ENCODE measurements around the gene TNC.
A peak's percentile ranks its signal among the peaks of the same experiment; 100 is the strongest.

The TNC gene

DNA sequence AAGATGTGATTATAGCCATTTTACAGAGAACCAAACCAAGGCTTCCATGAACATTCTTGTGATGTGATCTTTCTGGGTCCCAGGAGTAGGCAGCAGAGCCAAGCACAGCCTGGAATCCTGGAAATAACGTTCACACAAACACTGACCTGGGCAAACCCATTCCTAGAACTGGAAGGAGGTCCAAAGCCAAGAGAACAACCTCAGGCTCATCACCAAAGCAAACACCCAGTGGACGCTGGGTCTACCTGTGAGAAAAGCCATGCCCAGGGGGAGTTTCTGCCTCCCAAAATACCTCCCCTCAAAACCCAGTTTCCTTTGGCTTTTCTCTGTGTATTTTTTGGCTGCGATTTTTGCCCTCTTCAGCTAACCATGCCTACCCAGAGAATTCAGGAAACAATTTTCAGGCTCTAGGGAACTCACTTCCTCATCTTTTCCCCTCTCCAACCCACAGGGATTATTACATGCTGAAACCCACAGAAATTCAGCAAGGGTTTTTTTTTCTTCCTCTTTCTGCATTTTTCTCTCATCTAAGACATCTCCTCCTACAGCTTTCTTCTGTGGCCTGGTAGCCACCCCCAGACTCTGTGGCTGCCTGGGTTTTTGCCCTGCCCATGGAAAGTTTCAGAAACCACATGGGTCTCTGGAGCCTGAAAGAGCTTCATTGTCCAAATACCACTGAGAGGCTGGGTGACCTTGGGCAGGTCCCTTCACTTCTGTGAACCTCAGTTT, 75.0 kb downstream of the TNC start:
- DNase-seq: no peak

DNA sequence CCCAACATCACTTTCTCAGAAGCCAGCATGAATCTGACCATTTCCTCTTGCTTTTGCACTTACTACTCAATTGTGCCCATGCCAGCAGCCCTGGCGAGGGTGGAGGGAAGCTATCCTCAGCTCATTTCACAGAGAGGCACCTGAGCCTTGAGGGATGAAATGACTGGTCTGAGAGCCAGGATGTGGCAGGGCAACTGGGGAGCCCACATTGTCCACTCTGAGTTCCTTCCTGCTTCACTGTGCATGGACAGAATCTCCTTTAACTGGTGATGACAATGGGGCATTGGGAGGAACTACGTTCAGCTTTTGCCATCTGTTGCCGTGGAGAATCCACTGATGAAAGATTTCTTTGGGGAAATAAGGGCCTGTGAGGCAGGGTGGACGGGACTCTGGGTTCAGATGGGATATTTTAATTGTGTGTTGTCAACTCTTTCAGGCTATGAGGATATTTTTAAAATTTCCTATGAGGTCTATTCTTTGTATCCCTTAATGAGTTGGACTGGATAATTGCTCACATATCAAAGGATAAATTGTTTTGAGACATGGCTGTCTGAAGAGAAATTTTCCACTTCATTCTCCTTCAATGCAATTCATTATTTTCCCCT, 78.3 kb downstream of the TNC start:
- no peak for DNase-seq

DNA sequence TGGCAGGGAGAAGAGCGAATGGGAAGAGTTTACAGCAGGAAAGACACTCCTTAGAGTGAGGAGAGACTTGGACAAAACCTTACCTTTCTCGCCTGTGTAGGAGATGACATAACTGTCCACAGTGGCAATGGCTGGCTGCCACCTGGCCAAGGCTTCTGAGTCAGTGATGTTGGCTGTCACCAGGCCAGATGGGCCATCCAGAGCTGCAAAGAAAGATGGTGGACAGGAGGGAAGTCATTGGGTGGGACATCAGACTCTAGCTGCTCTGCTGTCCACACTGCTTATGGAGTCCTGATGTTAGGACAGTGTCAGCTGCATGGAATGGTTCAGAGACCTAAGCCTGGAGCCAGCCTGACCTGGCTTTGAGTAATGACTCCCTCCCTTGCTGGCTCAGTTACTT, 79.8 kb downstream of the TNC start:
- no peak for DNase-seq

DNA sequence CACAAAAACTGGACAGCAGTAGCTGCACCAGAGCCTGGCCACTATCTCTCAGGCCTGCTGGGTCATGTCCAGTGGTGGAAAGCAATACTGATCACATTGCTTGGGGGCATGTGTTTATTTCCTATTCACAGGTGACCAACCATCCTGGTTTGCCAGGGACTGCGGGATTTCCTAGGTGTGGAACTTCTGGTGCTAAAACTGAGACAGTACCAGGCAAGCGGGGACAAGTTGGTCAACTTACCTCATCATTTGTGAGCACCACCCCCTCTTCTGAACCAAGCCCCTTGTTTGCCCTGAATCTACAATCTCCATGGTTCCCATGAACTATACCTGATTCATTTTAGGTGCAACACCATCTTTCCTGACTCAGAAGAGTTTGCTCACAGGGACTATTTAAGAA, 81.3 kb downstream of the TNC start:
- no peak for DNase-seq

DNA sequence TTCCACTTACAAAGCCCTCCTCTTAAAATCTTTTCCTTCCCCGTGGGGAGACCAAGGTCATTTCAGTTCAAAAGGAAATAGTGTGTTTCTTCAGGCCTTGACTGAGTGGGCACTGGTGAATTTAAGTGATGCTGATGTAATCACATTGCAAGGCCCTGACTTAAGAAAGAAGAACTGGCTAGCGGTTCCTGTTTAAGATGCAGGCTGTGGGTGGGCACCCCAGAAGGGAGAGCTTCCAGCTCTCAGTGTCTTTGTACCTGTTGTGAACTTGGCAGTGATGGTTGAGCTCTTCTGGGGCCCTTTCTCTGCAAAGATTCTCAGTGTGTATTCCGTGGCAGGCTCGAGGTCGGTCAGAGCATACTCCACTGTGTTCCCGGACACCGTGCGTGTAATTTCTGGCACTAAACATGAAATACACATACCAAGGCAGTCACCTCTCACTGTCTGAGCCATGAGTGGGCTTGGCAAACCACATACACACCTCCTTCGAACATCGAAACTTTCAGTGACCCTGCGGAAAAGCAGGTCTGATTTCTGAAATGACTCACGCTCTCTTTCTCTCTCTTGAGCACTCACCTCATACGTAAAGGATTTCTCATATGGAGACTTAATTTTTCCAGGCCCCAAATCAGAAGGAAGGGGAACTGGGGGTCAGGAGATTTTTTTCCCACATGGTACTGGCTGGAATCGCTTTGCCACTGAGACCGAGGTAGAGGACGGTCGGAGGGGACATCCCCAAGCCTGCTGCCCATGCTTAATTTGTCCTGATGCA, 81.9 kb downstream of the TNC start:
- DNase-seq: peak; percentile 78

DNA sequence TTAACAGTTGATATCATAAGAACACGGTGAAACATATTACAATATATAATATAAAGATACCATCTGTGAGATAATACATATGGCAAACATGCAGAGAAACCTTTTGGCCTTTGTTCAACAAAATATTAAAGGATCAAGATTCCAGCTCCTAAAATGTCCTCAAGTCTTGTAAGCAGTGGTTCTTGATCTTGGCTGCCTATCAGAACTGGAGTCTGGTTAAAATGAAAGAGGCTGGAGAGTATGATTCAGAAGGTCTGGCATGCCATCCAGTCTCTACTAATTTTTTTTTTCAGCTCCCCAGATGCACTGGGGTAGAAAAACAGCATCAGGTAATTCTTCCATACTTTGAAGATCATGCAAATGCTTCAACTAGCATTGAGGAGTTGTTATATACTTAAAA, 83.2 kb downstream of the TNC start:
- DNase-seq: no peak

DNA sequence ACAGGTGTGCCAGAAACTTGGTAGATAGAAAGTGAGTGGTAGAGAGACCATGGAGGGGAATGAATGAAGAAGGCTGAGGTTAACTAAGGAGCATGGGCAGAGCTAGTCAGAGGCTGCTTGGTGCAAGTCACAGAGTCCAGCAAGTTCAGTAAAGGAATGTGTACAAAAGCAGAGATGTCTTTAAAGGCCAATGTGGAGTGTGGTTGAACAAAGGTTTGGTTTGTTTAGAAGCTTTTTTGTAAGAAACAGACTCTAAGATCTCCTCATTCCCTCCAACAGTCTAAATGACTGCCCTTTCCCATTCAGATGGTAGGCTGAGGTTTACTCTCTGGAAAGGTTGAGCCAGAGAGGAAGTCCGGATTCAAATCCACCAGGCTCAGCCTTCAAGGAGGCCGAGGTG, 84.2 kb downstream of the TNC start:
- no peak for DNase-seq

DNA sequence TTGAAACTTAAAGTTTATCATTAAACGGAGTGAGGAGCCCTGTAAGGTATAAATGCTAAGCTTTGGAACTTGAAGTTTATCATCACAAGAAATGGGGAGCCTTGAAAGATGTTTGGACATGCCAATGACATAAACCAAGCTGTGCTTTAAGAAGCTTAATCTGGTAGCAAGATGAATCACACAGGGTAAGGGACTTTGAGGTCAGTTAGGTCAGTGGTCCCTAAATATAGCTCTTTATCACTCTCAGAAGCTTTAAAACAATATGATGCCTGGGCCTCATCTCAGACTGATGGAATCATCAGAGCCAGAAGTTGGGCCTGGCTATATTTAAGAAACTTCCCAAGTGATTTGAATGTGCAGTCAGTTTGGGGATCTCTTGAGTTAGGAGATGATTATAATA, 85.7 kb downstream of the TNC start:
- no peak for DNase-seq

DNA sequence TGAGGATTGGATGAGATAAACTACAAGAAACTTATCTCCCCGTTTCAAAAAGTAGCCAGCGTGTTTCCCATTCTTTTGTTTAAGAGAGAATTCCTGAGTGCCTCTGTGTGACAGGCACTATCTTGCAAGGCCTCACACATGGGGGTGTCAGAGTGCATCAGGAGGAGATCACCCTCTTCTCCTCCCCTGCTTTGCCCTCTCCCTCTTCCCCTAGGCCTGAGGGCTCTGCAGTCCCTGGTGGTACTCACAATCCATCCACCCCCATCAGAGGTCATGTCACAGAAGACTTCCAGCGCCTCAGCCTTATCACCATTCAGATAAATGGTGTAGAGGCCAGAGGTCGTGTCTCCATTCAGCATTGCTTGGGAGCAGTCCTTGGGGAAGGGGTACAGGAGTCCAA, 88.0 kb downstream of the TNC start:
- no peak for DNase-seq

DNA sequence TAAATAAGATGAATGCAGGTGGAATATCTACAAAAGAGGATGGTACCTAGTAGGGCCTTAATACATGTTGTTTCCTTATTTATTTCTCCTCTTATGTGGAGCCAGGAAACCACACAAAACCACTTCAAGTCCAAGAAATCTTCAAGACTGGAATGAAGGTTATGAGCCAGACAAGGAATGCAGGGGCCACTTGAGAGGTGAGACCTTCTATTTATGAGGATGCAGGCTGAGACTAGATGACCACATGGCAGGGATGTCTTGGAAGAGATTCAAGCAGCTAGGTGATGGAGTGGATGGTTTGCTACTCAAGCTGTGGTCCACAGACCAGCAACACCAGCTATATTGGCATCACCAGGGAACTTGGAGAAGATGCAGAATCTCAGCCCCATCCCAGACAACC, 92.2 kb downstream of the TNC start:
- DNase-seq: no peak

DNA sequence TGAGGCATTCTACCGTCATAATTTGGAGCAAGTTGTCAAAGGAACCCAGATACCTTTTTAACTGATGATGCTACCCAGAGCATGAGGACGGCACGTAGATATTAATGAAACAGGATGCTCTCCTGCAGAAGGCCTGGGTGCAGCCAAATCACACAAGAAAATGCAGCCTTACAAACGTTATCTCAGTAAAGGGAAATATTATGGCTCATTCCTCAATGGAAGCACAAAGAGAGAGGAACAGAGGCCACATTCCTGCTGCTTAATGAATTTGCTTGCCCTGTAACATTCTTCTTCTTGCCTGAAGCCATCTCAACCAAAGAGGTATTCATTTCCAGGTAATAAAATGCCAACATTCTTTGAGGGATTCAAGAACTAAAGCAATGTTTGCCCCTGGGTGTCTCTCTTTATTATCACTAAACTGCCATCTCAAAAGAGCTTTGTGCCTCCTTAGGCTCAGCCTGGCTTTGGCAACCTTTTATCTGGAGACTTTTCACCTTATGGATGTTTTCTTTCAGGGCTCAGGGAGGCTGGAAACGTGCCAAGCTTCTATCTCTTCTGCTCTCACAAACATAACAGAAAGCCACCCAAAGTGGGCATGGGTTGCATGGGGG, 92.9 kb downstream of the TNC start:
- DNase-seq: no peak

DNA sequence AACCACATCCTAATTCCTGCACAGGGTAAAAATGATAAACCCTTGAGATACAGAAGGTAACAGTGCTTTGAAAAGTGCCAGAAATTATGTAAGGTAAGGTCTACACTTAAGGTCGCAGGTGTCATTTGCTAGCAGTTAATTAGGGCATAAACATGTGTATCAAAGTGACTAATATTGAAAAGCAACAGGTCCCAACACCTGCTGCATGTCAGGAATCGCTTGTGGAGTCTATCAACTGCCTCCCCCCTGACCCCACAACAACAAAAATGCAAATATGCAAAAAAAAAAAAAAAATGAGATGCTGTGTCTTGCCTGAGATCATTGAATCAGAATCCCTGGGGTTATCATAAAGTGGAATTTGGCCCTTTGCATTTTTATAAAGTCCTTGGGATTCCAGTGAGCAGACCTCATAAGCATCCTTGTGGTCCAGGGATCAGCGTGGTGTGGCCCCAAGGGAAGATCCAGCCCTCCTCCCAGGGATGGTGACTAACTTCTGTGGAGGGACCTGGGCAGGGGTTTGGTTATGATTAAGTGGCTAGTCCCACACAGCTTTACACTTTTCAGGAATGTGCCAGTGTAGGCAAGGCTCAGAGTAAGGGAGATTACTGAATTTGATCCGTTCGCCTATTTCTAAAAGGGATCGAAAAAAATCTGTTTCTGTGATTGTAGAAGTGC, 95.1 kb downstream of the TNC start:
- DNase-seq: no peak

DNA sequence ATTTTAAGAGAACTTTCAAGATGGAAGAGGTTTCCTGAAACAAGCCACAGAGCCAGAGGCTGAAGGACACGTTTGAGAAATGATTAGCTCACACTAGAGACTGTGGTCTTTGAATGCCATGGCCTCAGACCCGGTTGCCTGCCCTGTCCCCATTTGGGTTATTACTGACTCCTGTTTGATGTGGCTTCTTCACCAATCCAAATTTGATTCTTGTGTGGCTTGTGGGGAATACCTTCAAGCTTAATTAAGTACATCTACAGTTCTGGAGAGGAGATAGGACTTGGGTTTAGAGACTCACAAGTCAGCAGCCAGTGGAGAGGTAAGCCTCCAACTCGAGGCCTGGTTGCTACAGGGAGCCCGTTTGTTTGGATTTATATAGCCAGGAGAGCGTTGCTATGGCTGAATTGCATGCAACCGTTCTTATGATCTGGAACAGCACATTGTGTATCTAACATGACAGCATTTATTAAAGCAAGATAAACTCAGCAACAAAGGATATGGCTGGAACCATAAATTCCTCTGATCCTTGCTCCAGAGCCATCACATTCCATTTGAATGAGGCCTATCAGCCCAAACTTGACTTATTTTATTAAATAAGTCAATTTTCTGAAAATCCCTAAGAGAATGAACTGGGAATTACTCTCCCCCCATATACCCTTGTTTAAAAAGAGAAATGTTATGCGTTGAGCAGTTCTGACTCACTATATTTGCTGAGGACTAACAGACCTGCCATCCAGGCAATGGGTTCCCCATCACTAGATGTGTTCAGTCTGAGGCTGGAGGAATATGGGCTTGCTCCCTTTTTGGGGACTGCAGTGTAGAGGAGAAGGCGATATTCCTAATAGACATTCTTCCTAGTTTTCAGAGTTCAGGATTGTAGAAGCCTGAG, 99.2 kb downstream of the TNC start:
- no peak for DNase-seq

DNA sequence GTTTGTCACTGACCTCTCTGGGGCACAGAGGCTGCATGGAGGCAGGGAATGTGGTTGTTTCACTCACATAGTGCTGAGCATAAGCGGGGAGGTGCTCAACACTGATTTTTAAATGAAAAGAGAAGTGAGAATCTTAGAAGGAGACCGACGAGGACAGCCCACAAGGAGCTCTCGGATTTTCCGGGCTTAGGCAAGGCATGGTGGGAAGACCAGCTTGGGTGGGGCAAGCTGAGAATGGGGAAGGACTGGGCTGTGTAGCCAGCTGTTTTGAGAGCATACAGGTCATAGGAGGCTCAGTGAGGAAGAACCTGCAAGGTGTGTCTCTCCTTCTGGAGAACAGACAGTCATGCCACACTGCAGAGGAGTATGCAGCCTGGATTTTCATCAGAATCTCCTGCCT, 101.6 kb downstream of the TNC start:
- no peak for DNase-seq

DNA sequence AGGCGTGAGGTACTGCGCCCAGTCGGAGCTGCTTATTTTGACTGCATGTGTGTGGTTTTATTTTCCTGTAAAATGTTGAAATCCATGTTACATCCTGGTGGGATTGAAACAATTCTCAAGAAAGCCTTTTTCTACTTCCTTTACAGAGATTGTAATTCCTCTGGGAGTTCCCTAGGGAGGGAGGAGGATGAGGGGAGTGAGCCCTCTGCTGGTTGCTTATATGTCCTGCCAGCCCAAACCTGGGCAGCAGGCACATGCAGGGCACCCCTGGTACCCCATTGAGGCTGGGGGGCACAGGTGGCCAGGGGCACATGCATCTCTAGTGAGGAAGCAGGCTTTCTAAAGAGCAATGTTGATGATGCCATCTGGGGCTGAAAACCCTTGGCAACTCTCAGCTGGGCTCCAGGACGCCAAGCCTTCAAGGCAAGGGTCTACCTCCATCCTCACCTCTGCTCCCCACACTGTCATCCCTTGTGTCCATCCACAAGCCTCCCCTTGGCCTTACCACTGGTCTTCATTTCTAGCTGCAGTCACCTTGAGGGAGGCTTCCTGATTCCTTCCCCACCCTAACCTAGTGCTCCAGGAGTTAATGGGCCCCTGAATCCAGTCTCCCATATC, 102.8 kb downstream of the TNC start:
- no peak for DNase-seq

DNA sequence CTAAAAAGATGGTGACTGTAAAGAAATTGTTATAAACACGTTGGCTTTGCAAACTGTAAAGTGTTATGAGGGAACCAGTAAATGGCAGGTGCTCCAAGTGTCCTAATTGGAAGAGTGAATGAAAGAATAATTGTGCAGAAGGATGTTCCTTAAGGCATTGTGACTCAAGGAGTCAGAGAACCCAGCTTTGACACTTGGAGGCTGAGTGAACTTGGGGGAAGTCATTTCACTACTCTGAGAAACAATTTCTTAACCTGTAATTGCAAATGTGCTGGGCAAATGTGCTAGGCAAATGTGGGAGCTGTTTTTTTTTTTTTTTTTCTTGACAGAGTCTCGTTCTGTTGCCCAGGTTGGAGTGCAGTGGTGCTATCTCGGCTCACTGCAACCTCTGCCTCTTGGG, 103.5 kb downstream of the TNC start:
- DNase-seq: no peak

DNA sequence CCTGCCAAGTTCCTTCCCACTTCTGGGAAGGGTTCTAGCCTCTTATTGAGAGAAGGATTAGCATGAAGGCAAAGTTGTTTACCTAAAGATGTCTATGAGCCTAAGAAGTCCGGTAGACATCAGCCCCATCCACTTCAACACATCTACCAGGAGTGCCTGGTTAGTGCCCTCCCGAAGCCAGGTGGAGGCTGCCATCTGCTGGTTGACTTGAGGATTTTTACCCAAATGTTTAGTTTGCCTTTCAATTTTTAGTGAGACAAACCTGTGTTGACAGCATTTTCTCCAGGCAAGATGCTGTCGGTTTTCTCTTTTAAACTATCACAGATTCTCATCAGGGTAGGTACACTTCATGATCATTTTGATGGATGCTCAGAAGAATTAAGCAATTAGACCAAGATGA, 104.0 kb downstream of the TNC start:
- DNase-seq: peak; percentile 88

DNA sequence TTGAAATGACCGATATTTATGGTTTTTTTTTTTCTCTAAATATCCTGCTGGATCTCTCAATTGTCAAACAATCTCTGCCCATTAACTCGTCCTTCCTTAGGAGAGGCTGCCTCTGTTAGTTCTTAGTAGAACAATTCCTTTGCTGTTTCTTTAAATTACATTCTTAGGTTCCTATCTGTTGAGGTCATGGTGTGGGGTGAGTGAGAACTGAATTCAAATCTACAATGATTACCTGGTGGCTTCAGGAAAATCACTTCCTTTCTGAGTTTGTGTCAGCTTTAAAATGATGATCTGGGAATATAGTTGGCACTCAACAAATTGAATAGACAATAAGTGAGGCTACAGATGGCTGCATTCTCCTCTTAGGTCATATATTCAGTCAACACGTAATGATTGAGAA, 105.5 kb downstream of the TNC start:
- DNase-seq: no peak

DNA sequence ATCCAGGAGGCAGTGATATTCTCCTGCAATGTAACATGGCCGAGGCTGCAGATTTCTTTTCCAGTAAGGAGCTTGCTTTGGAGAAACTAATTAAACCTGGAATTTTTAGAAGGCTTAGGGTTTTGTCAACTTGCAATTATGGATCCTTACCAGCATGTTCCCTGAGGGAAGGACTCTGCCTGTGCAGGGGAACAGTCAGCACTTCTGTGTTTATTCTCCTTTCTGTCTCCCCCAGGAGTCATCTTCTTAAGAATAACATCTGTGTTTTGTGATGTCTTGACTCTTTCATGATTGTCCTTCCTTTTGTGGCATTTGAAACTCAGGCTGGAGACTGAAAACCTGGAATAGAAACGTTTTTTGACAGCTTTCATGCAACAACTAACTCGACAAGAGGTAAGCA, 107.1 kb downstream of the TNC start:
- no peak for DNase-seq

DNA sequence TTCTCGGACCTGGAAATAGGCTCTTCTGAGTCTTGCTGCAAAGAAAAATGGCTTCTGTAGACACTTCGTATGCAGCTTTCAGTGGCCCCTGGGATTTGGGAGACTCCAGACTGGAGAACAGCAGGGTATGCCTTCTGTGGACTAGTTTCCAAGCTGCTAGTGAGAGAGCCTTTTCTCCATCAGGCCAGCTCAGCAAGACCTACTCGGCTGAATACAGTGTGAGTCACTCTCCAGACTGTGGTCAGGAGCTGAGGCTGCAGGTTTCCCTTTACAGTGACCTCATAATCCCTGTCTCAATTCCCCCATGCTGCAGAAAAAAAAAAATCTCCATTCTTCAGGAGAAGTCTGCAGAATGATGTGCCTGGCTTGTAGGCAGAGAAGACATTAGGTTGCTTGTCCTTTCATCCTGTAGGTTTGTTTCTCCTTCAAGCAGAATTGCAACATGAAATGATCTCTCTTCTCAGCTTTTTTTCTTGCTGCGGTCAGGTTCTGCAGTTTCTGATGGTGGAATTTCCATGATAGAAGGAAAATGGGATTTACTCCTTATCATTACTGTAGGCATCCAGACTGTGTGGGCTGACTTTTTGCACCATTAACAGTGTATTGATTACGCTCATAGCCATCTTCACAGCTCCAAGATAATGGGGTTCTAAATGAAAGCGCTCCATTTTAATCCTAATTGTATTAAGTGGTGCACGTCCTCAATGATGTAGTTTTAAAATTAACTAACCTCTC, 109.3 kb downstream of the TNC start:
- DNase-seq: peak; percentile 57

DNA sequence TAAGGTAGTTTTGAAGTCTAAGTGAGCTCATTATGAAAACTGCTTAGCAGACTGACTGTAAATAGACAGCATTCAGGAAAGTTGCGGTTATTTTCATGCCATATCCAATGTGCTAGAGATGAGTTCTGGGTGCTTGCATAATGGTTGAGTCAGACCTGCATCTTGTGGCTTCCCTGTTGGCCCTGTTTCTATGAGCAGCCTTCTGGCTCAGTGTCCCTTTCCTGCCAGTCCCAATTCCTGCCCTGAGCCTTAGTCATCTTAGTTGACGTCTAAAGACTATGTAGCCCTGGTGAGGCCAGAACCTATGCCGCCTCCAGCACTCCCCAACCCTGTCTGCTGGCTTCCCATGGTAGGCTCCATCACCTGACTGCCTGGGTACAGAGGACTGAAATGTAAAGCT, 111.3 kb downstream of the TNC start:
- DNase-seq: peak; percentile 85

All from activated CD4-positive, alpha-beta T cell treated with anti-CD3 and anti-CD28 coated beads, Interleukin-2, Interleukin-6, amounts not matched to agents 100 ng/mL and 50 ng/mL, durations not matched to agents 16 hours and 8 hours (primary cell).